Stimulated activated CD4-positive, alpha-beta T cell treated with anti-CD3 and anti-CD28 coated beads, Interleukin-12 subunit alpha, Interleukin-12 subunit beta, amount 100 ng/mL, for 4 hours (primary cell): Measurements from ENCODE around the gene CASZ1.

Experiments used
- DNase-seq: peaks from one replicate; pipeline ENCODE4 v3.0.0-alpha.2; 2020

The CASZ1 gene

GRCh38 chr1:10593750-10594149 is 202.7 kb downstream of the CASZ1 start:
- DNase-seq, result no peak

GRCh38 chr1:10592373-10592772 is 204.1 kb downstream of the CASZ1 start:
- DNase-seq, result no peak

- DNase-seq, result no peak
Observed at GRCh38 chr1:10591010-10591409, 205.4 kb downstream of the CASZ1 start.

- DNase-seq, result no peak
Observed at GRCh38 chr1:10589074-10589473, 207.4 kb downstream of the CASZ1 start.

- DNase-seq, result no peak
Observed at GRCh38 chr1:10588640-10589039, 207.8 kb downstream of the CASZ1 start.
